SHP77 (cell line): ENCODE measurements around the gene UNC45A.
"Not testable (repeated sequence)": the region's sequence is repeated elsewhere in the genome, so short reads cannot be mapped to it uniquely, and the experiment has no call there.

Source experiments
- DNase-seq, 2 experiments: peaks; one replicate each; lab custom pipeline; 2025; lab: John Stamatoyannopoulos, UW

UNC45A gene

DNA sequence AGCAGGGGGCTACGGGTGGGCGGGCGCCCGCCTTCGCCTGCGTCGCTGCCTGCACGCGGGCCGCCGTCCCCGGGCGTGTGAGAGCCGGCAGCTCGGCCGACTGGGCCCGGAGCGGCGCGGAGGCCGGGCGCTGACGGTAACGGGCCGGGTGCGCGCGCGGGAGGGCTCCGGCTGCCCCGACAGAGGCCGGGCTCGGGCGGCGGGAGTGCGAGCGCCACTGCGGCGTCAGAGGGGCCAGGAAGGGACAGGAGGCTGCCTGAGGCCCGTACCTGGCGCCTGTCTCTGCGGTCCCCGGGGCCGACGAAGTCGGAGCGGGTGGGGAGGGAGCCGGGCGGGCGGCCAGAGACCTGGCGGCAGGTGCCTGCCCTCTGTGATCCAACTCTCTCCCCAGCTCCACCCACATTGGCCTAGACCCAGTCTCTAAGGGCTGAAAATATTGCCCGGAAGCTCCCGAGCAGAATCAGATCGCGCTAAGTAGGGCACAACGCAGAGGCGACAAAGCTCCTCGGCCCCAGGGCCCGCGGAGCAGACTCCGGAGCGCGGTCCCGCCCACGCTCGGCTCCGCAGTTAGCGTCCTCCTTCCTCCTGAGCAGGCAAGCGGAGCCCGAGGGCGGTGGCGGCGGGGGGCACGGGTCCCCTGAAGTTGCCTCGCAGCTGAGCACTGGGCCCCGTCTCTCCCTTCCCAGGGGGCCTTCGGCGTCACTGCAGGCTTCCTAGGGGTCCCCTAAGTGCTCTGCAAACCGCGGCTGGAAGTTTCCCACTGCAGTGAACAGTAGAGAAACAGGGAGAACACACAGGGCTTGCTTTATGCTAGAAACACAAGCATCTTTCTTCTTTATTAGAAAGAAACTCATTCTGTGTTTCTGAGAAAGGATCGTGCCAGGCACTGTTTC, 32.0 kb upstream of the UNC45A start, which contains the start of gene MAN2A2:
MAN2A2 (plus strand) TSS at position 463 of the 893 bp plus-strand sequence. CDS start 906 bp downstream, outside the sequence.
- peak; percentile 44 to 48 for DNase-seq

DNA sequence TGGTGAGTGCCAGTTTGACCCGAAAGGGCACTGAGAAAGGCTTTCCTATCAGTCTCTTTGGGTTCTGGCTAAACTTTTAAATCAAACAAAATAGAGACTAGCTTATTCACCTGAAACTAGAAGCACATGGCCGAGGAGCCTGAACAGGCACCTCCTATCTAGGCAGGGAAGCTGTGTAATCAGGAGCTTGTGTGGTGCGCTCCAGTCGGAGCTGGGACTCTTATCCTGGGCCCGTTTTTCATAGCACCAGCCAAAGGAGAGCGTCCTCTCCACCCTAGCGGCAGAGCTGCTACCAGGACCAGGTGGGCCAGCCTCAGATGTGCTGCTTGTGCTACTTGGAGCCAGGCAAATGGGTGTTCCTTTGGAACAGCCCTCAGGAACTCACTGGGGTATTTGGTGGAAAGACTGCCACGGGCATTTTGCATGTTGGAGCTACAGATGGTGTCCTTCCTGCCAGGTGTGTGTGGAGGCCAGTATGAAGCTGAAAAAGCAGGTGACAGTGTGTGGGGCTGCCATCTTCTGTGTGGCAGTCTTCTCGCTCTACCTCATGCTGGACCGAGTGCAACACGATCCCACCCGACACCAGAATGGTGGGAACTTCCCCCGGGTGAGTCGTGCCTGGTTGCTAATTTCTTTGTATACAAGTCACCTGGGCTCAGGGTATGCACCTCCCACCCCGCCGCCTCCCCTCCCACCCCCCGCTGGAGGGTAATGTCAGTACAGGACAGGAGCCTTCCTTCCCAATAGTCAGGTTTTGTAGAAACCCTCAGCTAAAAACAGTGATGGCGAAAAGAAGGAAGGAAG, 31.1 kb upstream of the UNC45A start:
- DNase-seq = peak; percentile 26 to 55

DNA sequence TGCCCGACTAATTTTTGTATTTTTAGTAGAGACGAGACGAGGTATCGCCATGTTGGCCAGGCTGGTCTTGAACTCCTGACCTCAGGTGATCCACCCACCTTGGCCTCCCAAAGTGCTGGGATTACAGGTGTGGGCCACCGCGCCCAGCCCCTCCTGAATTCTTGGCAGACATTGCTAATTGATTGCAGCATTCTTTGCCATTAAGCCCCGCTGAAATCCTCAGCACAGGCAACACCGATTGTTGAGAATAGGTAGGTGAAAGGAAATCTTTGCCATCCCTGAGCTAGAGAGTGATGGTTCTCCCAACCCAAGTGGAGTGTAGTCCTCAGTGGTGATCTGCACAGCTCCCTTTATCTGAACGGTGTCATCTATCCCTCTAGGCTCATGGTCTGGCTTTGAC, 30.3 kb upstream of the UNC45A start:
- DNase-seq = no peak

DNA sequence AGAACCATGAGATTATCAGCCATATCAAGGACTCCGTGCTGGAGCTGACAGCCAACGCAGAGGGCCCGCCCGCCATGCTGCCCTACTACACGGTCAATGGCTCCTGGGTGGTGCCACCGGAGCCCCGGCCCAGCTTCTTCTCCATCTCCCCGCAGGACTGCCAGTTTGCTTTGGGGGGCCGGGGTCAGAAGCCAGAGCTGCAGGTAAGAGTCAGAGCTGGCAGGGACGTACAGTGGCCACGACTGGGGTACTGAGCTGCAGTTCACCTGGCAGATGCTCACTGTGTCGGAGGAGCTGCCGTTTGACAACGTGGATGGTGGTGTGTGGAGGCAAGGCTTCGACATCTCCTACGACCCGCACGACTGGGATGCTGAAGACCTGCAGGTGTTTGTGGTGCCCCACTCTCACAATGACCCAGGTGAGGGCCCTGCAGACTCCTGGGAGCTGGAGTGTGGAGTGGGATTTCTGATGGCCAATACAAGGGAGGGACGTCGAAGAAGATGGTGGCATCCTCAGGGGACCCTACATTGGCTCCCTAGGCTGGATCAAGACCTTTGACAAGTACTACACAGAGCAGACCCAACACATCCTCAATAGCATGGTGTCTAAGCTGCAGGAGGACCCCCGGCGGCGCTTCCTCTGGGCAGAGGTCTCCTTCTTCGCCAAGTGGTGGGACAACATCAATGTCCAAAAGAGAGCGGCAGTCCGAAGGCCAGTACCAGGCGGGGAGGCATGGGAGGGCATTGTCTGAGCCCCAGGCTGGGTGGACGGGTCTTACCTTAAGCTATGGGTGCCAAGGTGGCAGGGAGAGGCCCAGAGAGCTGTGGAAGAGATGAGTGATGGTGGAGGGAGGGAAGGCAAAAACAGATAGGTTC, 29.5 kb upstream of the UNC45A start:
- DNase-seq = no peak

DNA sequence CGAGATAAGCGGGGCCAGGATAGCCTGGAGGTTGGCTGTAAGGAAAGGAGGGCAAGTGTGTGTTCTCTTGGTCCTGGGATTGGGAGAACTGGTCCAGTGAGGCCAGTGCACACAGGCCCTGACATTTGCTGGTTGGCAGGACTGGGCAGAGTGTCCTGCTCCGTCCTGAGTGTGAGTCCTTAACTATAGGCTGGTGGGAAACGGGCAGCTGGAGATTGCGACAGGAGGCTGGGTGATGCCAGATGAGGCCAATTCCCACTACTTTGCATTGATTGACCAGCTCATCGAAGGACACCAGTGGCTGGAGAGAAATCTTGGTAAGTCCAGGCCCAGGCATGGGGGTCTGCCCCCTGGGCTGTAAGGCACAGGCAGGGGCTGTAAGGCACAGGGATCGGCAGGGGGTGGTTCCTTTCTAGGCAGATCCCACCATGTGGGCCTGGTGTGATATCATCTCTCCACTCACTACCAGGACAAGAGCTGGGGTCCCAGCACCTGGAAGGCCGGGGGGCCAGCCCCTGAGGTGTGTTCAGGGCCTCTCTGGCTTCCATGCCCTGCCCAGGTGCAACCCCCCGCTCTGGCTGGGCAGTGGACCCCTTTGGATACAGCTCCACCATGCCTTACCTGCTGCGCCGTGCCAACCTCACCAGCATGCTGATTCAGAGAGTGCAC, 28.8 kb upstream of the UNC45A start:
- DNase-seq = no peak

DNA sequence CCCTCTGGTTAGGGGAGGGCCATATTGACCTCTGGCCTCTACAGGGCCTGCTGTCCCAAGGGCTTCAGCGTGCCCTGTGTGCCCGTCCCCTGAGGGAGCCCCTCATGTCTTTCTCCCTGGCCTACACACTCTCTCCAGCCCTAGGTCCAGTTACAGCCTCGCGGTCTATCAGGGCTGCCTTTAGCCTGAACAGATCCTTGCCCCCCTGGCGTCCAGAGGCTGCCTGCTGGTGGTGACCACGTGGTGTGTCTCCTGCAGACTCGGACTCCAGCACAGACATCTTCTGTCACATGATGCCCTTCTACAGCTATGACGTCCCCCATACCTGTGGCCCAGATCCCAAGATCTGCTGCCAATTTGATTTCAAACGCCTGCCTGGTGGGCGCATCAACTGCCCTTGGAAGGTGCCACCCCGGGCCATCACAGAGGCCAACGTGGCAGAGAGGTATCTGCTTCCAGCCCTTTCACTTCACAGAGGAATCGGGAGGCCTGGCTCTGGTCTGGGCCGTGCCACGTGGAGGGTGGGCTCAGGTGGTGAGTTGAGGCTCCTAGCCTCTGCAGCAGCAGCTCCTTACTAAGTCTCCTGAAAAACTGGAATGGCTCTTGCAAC, 27.9 kb upstream of the UNC45A start:
- no peak for DNase-seq

DNA sequence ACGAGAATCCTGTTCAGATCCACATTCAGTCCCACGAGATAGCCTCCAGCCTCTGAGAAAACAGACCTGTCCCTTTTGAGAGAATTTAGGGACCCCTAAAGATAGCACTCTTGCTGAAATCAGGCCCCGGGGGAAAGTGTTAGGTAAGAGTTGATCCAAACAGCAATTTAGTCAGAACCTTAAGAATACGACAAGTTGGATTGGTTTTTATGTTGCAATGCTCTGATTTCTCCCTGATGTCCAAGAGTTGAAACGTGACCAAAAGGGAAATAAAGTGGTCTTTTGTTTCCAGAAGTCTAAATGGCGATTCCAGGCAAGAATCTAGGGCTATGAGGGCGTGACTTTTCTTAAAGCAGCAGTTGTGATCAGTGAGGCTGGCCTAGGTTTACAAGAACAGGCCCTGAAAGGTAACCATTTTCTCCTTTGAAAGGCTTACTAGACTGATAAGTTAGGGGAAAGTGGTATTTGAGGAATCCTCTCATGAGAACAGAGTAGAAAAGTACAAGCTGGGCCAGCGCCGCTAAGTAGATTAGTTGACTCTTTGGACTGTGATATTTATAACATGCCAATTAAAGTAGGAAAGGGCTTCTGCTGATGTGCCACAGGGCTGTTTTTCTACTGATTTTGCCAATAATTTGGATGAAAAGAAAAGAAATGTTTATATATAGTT, 27.1 kb upstream of the UNC45A start:
- no peak for DNase-seq

DNA sequence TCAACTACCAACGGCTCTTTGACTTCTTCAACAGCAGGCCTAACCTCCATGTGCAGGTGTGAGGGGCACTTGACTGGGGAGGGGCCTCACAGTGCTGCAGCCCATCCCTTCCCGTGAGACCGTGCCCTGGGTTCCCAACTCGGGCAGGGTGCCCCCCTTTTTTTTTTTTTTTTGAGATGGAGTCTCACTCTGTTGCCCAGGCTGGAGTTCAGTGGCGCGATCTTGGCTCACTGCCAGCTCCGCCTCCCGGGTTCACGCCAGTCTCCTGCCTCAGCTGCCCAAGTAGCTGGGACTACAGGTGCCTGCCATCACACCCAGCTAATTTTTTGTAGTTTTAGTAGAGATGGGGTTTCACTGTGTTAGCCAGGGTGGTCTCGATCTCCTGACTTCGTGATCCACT, 25.6 kb upstream of the UNC45A start:
- DNase-seq = not testable (repeated sequence)

DNA sequence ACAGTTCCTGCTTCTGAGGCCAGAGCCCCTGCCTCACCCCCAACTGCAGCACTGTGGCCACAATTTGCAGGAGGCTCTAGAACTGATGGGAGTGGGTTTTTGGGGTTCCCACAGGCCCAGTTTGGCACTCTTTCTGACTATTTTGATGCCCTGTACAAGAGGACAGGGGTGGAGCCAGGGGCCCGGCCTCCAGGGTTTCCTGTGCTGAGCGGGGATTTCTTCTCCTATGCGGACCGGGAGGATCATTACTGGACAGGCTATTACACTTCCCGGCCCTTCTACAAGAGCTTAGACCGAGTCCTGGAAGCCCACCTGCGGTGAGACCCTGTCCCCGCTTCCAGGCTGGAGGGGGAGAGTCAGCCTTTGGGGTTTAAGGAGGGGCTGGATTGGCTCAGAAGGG, 25.1 kb upstream of the UNC45A start:
- no peak for DNase-seq

DNA sequence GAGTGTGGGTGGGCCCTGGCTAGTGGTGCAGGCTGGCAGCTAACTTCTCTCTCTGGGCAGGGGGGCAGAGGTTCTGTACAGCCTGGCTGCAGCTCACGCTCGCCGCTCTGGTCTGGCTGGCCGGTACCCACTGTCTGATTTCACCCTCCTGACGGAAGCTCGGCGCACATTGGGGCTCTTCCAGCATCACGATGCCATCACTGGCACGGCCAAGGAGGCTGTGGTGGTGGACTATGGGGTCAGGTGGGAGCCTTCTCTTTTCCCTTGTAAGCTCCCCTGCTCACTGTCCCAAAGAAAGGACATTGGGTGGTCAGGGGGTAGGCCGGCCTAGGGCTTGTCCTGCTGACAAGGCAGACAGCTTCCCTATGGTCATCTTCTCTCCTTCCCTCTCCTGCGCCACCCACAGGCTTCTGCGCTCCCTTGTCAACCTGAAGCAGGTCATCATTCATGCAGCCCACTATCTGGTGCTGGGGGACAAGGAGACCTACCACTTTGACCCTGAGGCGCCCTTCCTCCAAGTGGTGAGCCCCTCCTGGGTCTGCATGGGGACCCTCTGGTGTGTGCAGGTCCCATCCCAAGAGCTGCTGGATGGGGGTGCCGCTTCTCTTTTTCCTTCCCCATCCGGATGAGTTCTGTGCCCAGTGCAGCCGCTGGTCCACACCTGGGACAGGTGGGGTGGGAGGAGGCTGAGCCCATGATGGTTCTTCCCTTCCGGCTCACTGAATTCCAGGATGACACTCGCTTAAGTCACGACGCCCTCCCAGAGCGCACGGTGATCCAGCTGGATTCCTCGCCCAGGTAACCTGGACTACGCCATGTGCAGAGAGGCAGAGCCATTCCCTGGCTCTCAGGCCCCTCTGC, 24.4 kb upstream of the UNC45A start:
- no peak for DNase-seq

DNA sequence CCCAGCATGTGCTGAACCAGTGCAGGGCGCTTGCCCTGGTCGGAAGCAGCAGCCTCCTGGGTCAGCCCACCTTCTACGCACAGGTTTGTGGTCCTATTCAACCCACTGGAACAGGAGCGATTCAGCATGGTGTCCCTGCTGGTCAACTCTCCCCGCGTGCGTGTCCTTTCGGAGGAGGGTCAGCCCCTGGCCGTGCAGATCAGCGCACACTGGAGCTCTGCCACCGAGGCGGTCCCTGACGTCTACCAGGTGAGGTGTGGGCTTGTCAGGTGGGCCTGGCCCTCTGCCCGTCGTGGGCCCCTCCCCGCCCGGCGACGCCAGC, 23.8 kb upstream of the UNC45A start:
- no peak for DNase-seq

DNA sequence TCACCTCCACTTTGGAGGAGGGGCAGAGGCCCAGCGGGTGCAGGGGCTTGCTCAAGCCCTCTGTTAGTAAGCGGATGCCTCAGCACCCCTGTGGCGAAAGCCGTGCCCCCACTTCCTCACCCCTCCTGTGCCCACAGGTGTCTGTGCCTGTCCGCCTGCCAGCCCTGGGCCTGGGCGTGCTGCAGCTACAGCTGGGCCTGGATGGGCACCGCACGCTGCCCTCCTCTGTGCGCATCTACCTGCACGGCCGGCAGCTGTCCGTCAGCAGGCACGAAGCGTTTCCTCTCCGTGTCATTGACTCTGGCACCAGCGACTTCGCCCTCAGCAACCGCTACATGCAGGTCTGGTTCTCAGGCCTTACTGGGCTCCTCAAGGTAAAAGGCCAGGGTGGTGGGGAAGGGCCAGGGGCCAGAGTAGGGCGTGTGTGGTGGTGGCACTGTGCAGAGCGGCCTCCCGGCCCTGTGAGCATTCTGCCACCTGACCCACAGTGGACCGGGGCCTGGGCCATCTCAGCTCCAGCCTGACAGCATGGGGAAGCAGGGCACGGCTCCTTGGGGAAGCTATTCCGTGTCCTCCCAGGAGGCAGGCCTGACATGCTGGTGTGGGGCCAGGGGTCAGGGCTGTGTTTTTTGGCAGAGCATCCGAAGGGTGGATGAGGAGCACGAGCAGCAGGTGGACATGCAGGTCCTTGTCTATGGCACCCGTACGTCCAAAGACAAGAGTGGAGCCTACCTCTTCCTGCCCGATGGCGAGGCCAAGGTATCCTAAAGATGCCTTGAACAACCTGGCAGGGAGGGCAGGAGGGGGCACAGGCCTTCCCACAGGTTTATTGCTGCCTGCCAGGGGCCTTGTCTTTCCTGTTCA, 22.9 kb upstream of the UNC45A start:
- DNase-seq = no peak

DNA sequence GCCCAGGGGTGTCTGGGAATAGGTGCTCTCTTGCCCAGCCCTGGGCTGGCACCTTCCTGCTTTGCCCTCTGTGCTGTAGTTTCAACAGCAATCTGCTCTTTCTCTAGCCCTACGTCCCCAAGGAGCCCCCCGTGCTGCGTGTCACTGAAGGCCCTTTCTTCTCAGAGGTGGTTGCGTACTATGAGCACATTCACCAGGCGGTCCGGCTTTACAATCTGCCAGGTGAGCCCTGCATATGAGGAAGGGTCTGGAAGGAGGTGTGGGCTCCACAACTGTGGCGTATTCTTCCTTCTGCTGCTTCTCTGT, 22.4 kb upstream of the UNC45A start:
- no peak for DNase-seq

DNA sequence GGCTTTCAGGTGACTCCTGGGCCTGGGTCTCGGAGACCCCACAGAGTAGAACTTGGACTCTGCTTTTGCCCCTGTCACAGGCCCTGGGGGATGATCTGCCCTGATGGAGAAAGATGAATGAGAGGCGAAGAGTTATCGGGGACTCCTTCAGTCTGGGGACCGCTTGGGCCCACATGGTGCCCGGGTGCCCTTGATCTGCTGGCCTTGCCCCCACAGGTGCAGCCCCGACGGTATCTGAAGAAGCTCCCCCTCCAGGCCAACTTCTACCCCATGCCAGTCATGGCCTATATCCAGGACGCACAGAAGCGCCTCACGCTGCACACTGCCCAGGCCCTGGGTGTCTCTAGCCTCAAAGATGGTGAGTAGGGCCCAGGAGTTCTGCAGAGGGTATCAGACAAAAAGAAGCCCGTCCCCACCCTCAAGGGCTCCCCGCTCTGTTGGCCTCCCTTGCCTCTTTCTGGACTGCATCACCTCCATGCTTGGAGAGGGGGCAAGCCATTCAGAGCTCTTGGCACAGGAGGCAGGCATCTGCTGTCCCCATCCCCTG, 21.6 kb upstream of the UNC45A start:
- DNase-seq = no peak

DNA sequence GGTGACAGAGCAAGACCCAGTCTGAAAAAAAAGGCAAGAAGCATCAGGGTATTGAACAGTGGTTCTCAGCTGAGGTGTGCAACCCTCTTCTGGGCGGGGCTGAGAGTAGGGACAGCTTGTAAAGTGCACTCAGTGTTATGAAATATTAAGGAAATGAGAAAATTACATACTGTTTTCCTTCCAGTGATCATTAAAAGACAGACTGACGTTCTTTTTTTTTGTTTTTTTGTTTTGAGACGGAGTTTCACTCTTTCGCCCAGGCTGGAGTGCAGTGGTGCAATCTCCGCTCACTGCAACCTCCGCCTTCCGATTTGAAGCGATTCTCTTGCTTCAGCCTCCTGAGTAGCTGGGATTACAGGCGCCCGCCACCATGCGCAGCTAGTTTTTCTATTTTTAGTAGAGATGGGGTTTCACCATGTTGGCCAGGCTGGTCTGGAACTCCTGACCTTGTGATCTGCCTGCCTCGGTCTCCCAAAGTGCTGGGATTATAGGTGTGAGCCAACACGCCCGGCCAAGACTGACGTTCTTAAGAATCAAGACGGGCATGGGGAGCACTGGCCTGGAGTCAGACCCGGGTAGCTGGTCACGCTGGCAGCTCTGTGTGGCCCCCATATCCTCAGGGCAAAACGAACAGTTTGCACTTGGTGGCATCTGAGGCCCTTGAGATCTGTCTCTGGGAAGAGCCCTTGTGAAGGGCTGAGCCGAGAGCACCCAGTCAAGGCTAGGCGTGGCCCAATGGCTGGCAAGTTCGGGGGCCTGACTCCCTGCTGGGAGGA, 20.6 kb upstream of the UNC45A start:
- no peak for DNase-seq

DNA sequence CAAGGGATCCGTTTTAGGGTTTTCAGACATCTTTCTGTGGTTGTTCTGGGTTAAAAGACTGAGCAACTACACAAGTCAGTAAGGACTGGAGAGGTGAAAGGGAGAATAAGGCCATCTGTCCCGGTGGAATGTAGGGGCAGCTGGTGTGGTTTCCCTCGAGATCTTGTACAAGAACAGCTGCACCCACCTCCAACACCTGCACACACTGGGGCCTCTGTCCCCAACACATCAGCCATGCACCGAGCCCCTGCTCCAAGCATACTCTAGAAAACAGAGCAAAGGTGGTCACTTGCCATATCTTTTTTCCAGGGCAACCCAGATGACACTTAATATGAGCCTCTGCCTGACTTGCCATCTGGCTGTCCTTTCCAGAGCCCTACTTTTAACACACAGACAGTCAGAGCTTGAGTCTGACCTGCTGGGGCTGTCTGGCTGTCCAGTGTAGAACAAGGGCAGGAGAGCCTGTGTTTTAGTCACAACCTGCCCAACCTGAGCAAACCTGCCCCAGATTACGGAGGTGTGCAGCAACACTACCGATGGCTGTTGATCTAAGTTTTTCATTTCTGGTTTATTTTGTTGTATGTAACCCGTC, 19.8 kb upstream of the UNC45A start:
- no peak for DNase-seq

DNA sequence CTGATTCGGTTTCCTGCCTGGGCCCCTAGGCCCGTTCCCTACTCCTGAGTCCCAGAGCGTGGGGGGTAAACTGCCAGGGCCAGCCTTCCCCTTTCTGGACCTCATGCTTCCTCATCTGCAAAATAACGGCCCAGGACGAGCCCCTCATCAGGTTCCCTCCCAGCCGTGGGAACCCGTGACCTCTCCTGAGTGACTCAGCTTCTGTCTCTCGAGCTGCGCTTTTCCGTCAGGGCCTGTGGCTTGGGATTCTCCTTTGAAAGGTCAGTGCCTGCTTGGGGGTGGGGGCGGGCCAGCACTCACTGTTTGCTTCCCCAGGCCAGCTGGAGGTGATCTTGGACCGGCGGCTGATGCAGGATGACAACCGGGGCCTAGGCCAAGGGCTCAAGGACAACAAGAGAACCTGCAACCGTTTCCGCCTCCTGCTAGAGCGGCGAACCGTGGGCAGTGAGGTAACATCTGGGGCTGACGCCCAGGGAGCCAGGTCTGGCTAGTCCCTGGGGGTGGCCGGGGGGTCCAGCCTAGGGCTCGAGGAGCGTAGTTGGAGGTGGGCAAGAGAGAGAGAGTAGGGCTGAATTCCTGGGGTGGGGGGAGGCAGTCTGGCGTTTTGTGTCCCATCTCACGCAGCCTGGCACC, 19.2 kb upstream of the UNC45A start:
- DNase-seq = no peak
